Smooth muscle cell (in vitro differentiated cells): ENCODE measurements around the gene MSANTD1. TPM values are rescaled to one million over a fixed set of nuclear protein-coding genes. Genes with fewer than 3 reads are reported as not detected.

ENCODE experiments used
- DNase-seq: peaks from one replicate; lab custom pipeline; 2025; ENCODE audit not compliant: unreplicated experiment; lab: John Stamatoyannopoulos, UW
- H2AFZ ChIP-seq: fragments of 200-600 bp; sonication (generic); 2 replicates; pipeline ENCODE4 v1.6.0; 2016; ENCODE audit warnings: antibody characterized with exemption, low read depth, mild to moderate bottlenecking
- H3F3A ChIP-seq: fragments of 200-600 bp; sonication (generic); 2 replicates; pipeline ENCODE4 v1.6.0; 2017; ENCODE audit warnings: antibody characterized with exemption, low read depth
- H3K27ac ChIP-seq: fragments of 200-600 bp; sonication (generic); 2 replicates; pipeline ENCODE4 v1.5.1; 2016; ENCODE audit warnings: low read depth, mild to moderate bottlenecking
- H3K27me3 ChIP-seq: fragments of 200-600 bp; sonication (generic); 2 replicates; pipeline ENCODE4 v1.6.1; 2016; ENCODE audit warnings: low read depth, mild to moderate bottlenecking
- H3K36me3 ChIP-seq: fragments of 200-600 bp; sonication (generic); 2 replicates; pipeline ENCODE4 v1.5.1; 2016; ENCODE audit warnings: low read depth
- H3K4me1 ChIP-seq: fragments of 200-600 bp; sonication (generic); 2 replicates; pipeline ENCODE4 v1.5.1; 2016; ENCODE audit warnings: low read depth
- H3K4me2 ChIP-seq: fragments of 200-600 bp; sonication (generic); 2 replicates; pipeline ENCODE4 v1.6.0; 2016; ENCODE audit warnings: mild to moderate bottlenecking
- H3K4me3 ChIP-seq: fragments of 200-600 bp; sonication (generic); 2 replicates; pipeline ENCODE4 v1.5.1; 2016; ENCODE audit warnings: mild to moderate bottlenecking
- H3K79me2 ChIP-seq: fragments of 200-600 bp; sonication (generic); 2 replicates; pipeline ENCODE4 v1.6.0; 2016; ENCODE audit warnings: low read depth, mild to moderate bottlenecking
- H3K9ac ChIP-seq: fragments of 200-600 bp; sonication (generic); 2 replicates; pipeline ENCODE4 v1.6.0; 2016; ENCODE audit warnings: low read depth
- H3K9me3 ChIP-seq: fragments of 200-600 bp; sonication (generic); replicated peaks from 2 replicates; pipeline ENCODE4 v1.5.1; 2016; ENCODE audit warnings: low read depth
- H4K20me1 ChIP-seq: fragments of 200-600 bp; sonication (generic); 2 replicates; pipeline ENCODE4 v1.6.0; 2016; ENCODE audit warnings: low read depth
- WGBS: methylation state at CpG from one replicate; pipeline ENCODE4 v1.1.7; 2016; ENCODE audit warnings: low lambda C conversion rate; 5-methylcytosine and 5-hydroxymethylcytosine counted together
- polyA plus RNA-seq: library from polyadenylated mRNA; unstranded; fragments of >200 nt; fragmentation: Nextera tagmentation; extraction: Ambion mirVana; gene quantifications from 2 replicates; pipeline ENCODE4 v1.2.1, GENCODE V29; 2016
- total RNA-seq: library from RNA; depleted of rRNA; stranded (reverse); fragments of >200 nt; gene quantifications from 2 replicates; pipeline ENCODE4 v1.2.3, GENCODE V29; 2014
- TF ChIP-seq, protein P1 (sequence below): fragments of 200-600 bp; sonication (generic); IDR thresholded peaks from 2 replicates; pipeline ENCODE4 v1.5.1; 2017; ENCODE audit warnings: borderline replicate concordance, mild to moderate bottlenecking, antibody characterized with exemption; ENCODE audit not compliant: insufficient read depth, poor library complexity, severe bottlenecking

Gene MSANTD1
- total and polyA plus RNA-seq, 2 experiments from 2014 or later: 0.30 to 1.4 TPM

DNA sequence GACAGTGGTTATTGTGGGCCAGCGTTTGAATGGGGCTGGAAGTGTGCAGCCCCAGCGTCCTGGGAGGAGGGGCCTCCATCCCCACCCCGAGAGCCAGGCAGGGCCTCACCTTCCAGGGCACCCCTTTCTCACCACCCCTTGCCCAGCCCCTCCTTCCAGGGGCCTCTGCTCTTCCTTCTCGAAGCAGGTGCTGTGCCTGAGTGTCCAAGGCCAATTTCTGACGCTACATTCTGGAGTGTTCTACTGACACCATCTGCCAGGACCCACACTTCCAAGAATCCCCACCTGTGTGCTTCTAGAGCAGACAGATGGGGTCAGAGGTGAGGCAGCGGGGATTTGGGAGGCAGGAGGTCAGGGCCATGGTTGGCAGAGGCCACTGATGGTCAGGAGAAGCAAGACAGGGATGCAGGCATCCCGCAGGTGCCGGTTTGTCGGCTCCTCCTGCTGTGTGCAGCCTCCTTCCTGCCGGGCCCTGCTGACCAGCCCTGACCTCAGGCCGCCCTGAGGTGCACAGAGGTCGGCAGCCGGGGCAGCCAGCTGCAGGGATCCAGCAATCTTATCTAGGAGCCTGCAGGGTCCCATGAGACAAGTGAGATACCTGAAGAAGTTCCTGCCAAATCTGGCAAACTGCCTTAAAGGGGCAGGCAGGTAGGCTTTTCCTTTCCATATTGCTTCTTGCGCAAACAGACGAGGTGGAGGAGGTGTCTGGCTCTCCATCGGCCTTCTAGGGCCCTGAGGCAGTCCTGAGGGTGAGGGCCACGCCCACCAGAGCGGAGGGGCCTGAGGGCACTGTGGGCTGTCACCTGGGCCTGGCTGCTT, 18.8 kb downstream of the MSANTD1 start:
- DNase-seq: no peak
- Histone ChIP-seq H3K36me3 (no peaks in the 10 kb centered on the region), H2AFZ (no peak overlapping the region), H3K4me1 (no peaks in the 10 kb centered on the region), H3K4me3 (no peak overlapping the region), H3K9ac (no peak overlapping the region), H3K9me3 (no peaks in the 10 kb centered on the region), H3K27ac (no peak overlapping the region), H3K4me2 (no peak overlapping the region), H3F3A (no peaks in the 10 kb centered on the region), H4K20me1 (no peaks in the 10 kb centered on the region), H3K79me2 (no peaks in the 10 kb centered on the region), H3K27me3 (no peaks in the 10 kb centered on the region)
- TF ChIP-seq, protein P1, sequence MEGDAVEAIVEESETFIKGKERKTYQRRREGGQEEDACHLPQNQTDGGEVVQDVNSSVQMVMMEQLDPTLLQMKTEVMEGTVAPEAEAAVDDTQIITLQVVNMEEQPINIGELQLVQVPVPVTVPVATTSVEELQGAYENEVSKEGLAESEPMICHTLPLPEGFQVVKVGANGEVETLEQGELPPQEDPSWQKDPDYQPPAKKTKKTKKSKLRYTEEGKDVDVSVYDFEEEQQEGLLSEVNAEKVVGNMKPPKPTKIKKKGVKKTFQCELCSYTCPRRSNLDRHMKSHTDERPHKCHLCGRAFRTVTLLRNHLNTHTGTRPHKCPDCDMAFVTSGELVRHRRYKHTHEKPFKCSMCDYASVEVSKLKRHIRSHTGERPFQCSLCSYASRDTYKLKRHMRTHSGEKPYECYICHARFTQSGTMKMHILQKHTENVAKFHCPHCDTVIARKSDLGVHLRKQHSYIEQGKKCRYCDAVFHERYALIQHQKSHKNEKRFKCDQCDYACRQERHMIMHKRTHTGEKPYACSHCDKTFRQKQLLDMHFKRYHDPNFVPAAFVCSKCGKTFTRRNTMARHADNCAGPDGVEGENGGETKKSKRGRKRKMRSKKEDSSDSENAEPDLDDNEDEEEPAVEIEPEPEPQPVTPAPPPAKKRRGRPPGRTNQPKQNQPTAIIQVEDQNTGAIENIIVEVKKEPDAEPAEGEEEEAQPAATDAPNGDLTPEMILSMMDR: no peak
- WGBS: 76% methylated on average over 18 of the region's 18 CpGs

DNA sequence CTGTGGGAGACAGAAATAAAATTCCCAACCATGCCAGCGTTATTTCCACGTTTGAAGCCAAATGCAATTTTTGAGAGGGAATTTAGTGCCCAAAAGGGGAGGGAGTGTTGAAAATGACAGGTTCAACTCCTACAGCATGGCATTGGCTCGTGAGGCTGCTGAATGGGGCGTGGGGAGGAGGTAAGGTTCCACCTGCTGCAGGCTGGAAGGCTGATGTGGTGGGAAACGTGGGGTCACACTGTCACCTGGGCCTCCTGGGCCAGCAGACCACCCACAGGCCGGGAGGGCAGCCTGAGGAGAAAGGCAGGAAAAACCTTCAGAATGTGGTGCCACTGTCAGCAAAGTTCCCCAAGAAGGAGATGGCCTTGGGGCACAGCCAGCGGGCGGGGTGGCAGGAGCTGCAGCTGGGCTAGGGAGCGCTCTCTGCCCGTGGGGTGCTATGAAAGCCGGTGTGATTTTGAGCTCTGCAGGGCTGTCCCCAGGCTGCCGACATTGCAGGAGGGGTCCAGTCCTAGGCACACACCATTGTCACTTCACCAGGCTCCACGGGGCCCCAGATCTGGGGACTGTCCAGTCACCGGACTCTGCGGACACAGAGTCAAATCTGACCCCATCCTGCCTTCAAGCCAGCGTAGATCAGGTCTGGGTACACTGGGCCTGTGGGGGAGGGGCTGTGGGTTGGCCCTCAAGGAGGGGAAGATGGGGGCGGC, 19.6 kb downstream of the MSANTD1 start:
- Histone ChIP-seq H3K9ac (no peak overlapping the region), H3K36me3 (no peaks in the 10 kb centered on the region), H3K79me2 (no peaks in the 10 kb centered on the region), H3K27me3 (no peaks in the 10 kb centered on the region), H3K4me1 (no peaks in the 10 kb centered on the region), H4K20me1 (no peaks in the 10 kb centered on the region), H3K4me3 (no peak overlapping the region), H3K27ac (no peak overlapping the region), H3K9me3 (no peaks in the 10 kb centered on the region), H3F3A (no peaks in the 10 kb centered on the region), H2AFZ (no peak overlapping the region), H3K4me2 (no peak overlapping the region)
- TF ChIP-seq, protein P1: no peak
- WGBS: 89% methylated on average over 17 of the region's 17 CpGs
- DNase-seq: no peak

DNA sequence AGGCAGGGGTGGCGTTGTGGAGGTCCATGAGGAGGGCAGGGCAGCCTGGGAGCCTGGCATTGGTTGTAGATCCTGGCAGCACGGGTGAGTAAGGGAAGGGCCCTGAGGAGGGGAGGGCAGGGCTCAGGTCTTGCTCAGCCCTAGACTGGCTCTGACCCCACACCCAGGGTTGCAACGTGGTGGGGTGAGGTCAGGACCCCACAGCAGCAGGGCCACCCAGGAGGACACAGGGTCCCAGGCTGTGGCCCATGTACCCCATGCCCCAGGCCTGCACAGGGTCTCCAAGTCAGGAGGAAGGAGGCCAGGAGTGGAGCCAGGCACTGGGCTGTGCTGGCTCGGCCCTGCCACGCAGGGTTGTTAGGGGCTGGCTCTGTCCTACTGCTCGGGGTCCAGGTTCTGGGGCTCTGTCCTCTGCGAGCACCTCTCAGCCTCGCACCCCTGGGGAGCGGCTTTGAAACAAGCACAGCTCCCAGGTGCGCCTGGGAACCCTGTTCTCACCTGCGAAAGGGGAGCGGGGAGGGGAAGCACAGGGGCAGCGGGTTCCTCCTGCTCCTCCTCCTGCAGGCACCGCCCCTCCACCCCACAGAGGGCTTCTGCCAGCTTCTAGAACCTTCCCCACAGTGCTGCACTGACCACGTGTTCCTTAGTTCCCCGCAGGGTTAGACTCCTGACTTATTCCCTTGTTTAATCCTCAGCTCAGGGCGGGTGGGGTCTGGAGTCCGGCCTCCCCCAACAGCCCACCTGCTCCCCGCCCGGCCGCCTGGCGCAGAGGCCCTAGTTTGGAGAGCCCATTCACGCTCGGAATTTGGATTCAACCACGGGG, 20.4 kb downstream of the MSANTD1 start:
- Histone ChIP-seq H3K36me3 (no peaks in the 10 kb centered on the region), H3K4me2 (no peak overlapping the region), H3K27me3 (no peaks in the 10 kb centered on the region), H3K9me3 (no peaks in the 10 kb centered on the region), H3K9ac (no peak overlapping the region), H3F3A (no peaks in the 10 kb centered on the region), H3K4me1 (no peaks in the 10 kb centered on the region), H4K20me1 (no peaks in the 10 kb centered on the region), H3K4me3 (no peak overlapping the region), H2AFZ (no peak overlapping the region), H3K79me2 (no peaks in the 10 kb centered on the region), H3K27ac (no peak overlapping the region)
- no peak for DNase-seq
- 91% methylated on average over 23 of the region's 25 CpGs for WGBS
- TF ChIP-seq, protein P1: no peak
